Epithelial cell of esophagus (primary cell): Measurements from ENCODE around the gene STRA6.

Experiments used
- DNase-seq: peaks from one replicate; pipeline ENCODE4 v3.0.0; 2010; ENCODE audit warnings: low read depth
- H3K4me3 ChIP-seq: 2 replicates; pipeline ENCODE4 v1.5.1; 2011; ENCODE audit warnings: mild to moderate bottlenecking, low read length, control low read depth
- CTCF ChIP-seq: IDR thresholded peaks from 2 replicates; pipeline ENCODE4 v1.5.1; 2011; ENCODE audit warnings: low read depth, mild to moderate bottlenecking, low read length, control low read depth, inconsistent platforms; ENCODE audit not compliant: insufficient read depth; ENCODE audit errors: missing control alignments

STRA6 gene

DNA sequence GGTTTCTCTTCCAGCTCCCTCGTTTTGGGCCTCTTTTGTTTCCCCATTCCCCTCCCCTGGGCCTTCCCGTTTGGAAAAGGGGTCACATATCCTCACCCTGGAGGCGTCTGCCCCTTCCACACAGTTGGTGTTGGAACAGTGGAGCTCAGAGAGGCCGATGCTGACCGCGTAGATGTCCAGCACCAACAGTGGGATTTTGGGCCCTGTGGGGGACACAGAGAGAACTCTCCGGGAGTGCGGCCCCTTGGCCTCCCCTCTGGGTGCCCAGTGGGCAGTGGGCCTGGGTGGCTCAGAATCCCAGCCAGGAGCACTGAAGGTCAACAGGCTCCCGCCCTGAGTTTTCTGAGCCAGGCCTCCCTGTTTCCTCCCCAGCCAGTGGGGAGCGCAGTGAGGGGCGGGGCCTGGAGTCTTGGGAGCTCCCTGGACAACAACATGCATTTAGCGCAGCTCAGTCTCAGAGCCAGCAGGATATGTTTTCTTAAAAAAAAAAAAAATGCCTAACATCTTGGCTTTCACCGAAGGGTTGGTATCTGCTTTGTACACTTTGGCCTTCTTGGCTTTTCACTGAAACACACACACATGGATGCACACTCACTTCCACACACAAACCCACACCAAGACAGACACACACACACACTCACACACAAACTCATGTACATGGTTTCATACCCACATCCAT lies 29.7 kb downstream of the STRA6 start:
- DNase-seq: no peak
- no peak overlapping the region for H3K4me3 ChIP-seq
- no peak for TF ChIP-seq CTCF

- no peak overlapping the region for H3K4me3 ChIP-seq
- DNase-seq: no peak
- no peak for TF ChIP-seq CTCF
Measured at GRCh38 chr15:74171965-74172541, 30.5 kb downstream of the STRA6 start.

- DNase-seq: no peak
- no peak overlapping the region for H3K4me3 ChIP-seq
- no peak for TF ChIP-seq CTCF
Measured at GRCh38 chr15:74170875-74171578, 31.6 kb downstream of the STRA6 start.

GRCh38 chr15:74170071-74170844 lies 32.3 kb downstream of the STRA6 start:
- no peak overlapping the region for H3K4me3 ChIP-seq
- DNase-seq: no peak
- no peak for TF ChIP-seq CTCF

- no peak for DNase-seq
- H3K4me3 ChIP-seq: no peak overlapping the region
- TF ChIP-seq CTCF: no peak
Measured at GRCh38 chr15:74168711-74169126, 33.9 kb downstream of the STRA6 start.

DNA sequence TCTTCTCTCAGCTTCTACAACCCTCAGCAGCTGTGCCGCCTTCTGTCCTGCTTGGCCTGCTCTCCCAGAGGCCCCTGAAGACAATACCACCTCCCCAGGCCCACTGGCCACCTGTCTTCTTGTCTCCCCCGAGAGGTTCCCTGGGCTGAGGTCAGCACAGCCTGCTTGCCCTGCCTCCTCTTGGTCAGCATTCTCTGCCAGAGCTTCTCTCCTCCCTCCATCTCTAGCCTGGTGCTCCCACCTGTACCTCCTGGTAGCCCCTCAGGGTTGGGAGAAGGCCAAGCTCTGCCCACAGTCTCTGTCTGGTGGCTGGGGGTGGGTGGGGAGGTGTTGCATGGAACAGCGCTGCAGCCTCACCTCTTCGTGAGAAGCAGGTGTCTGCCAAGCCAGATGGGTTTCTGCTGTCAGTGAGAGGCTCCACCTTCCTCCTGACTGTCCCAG lies 34.7 kb downstream of the STRA6 start:
- TF ChIP-seq CTCF: no peak
- no peak for DNase-seq
- H3K4me3 ChIP-seq: no peak overlapping the region
